Measurements from ENCODE around the gene CX3CL1. TPM values are rescaled to one million over a fixed set of nuclear protein-coding genes. Genes with fewer than 3 reads are reported as not detected.

The CX3CL1 gene
- total RNA-seq, 1 experiment from 2014 or later = 1.7 TPM

GRCh38 chr16:57382535-57383275, 10.4 kb downstream of the CX3CL1 start:
- H2AFZ ChIP-seq (ENCODE audit: low read length) = no peak overlapping the region
- H3K36me3 Mint-ChIP-seq (ENCODE audit: insufficient read depth in 1 of 3, low read depth in 3 of 3) = no peaks in the 10 kb centered on the region
- H3K27ac Mint-ChIP-seq = no peak overlapping the region
- H2BK5ac ChIP-seq (ENCODE audit: insufficient read length, low read length) = no peak overlapping the region
- H4K5ac ChIP-seq (ENCODE audit: insufficient read length, low read depth, low read length) = no peak overlapping the region
- no peaks in the 10 kb centered on the region for H4K20me1 ChIP-seq (ENCODE audit: control insufficient read depth, insufficient read depth, insufficient read length)
- no peak overlapping the region for H3K18ac ChIP-seq (ENCODE audit: insufficient read length, low read depth, low read length)
- H2AK5ac ChIP-seq (ENCODE audit: insufficient read length, low read length) = no peak overlapping the region
- no peak overlapping the region for H3K14ac ChIP-seq (ENCODE audit: insufficient read depth, low read length)
- no peaks in the 10 kb centered on the region for H3K27me3 ChIP-seq (ENCODE audit: insufficient read depth, low read length)
- no peak overlapping the region for H2BK15ac ChIP-seq (ENCODE audit: low read depth, low read length)
- peaks cover 8 to 22% of the 10 kb centered on the region in 2 experiments for H3K4me1 Mint-ChIP-seq
- 0 out of 2 replicates have a peak, but pooled peaks cover 2% of the 10 kb centered on the region for H3K4me1 ChIP-seq (ENCODE audit: insufficient read depth, low read length)
- H3K9ac ChIP-seq (ENCODE audit: extremely low read depth, insufficient read length, low read length) = no peak overlapping the region
- no peaks in the 10 kb centered on the region for H3K79me1 ChIP-seq (ENCODE audit: insufficient read depth, low read depth, low read length, poor library complexity, severe bottlenecking)
- no peak overlapping the region for H3K4ac ChIP-seq (ENCODE audit: low read depth, low read length)
- H3K79me2 ChIP-seq (ENCODE audit: insufficient read depth, low read length) = no peaks in the 10 kb centered on the region
- H2BK20ac ChIP-seq (ENCODE audit: low read depth, low read length, poor library complexity, severe bottlenecking) = no peak overlapping the region
- no peak overlapping the region for H2BK12ac ChIP-seq (ENCODE audit: insufficient read length, low read depth, low read length)
- TF ChIP-seq, protein P1, sequence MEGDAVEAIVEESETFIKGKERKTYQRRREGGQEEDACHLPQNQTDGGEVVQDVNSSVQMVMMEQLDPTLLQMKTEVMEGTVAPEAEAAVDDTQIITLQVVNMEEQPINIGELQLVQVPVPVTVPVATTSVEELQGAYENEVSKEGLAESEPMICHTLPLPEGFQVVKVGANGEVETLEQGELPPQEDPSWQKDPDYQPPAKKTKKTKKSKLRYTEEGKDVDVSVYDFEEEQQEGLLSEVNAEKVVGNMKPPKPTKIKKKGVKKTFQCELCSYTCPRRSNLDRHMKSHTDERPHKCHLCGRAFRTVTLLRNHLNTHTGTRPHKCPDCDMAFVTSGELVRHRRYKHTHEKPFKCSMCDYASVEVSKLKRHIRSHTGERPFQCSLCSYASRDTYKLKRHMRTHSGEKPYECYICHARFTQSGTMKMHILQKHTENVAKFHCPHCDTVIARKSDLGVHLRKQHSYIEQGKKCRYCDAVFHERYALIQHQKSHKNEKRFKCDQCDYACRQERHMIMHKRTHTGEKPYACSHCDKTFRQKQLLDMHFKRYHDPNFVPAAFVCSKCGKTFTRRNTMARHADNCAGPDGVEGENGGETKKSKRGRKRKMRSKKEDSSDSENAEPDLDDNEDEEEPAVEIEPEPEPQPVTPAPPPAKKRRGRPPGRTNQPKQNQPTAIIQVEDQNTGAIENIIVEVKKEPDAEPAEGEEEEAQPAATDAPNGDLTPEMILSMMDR (conservative IDR thresholded peaks at IDR 0.05) = no peak; the same call in 2 of the 3 replicates
- no peak overlapping the region for H3K4me2 ChIP-seq (ENCODE audit: insufficient read depth, insufficient read length, low read length)
- no peaks in the 10 kb centered on the region for H3K9me3 Mint-ChIP-seq
- H3T11ph ChIP-seq (ENCODE audit: low read length) = no peak overlapping the region
- DNase-seq = no peak
- WGBS (ENCODE audit: extremely low coverage, insufficient read length, low lambda C conversion rate) = no CpG with 5 or more reads among the region's 16 CpGs
- no peak overlapping the region for H2BK120ac ChIP-seq (ENCODE audit: low read depth, low read length, poor library complexity, severe bottlenecking)
- H3K9me3 ChIP-seq (ENCODE audit: control insufficient read depth, low read depth, low read length) = no peaks in the 10 kb centered on the region
- peaks cover 3% of the 10 kb centered on the region for H3K27me3 Mint-ChIP-seq (ENCODE audit: low read depth)
- no peaks in the 10 kb centered on the region for H3K23me2 ChIP-seq (ENCODE audit: insufficient read length, low read depth, low read length, poor library complexity, severe bottlenecking)
- no peak overlapping the region for H3K56ac ChIP-seq (ENCODE audit: insufficient read length, low read depth, low read length)
- no peak overlapping the region for H3K23ac ChIP-seq (ENCODE audit: insufficient read length, low read depth, low read length)
- H4K91ac ChIP-seq (ENCODE audit: insufficient read length, low read depth, low read length) = no peak overlapping the region
- no peak overlapping the region for H3K27ac ChIP-seq (ENCODE audit: insufficient read length, low read depth, low read length)
- H3K4me3 Mint-ChIP-seq = no peak overlapping the region
- no peak overlapping the region for H4K8ac ChIP-seq (replicated peaks; ENCODE audit: insufficient read length, low read depth, low read length)

Data from H9 (cell line).